Immature natural killer cell (primary cell): Measurements from ENCODE around the gene FAM222A. TPM values are rescaled to one million over a fixed set of nuclear protein-coding genes. Genes with fewer than 3 reads are reported as not detected.
A peak's percentile ranks its signal among the peaks of the same experiment; 100 is the strongest.

Experiments used
- DNase-seq, 3 donors: peaks; one replicate each; pipeline ENCODE4 v3.0.0; 2022; ENCODE audit warnings: mixed read lengths in 1 of 3
- H3K27ac Mint-ChIP-seq, 6 donors: one replicate each; pipeline ENCODE4 v1.8.0; 2020; ENCODE audit warnings: mixed read lengths in 6 of 6, mild to moderate bottlenecking in 5 of 6, inconsistent platforms in 4 of 6, moderate library complexity in 3 of 6
- H3K27me3 Mint-ChIP-seq, 3 donors: one replicate each; pipeline ENCODE4 v1.8.0; 2020 to 2021; ENCODE audit warnings: low read depth in 3 of 3, mild to moderate bottlenecking in 3 of 3, mixed read lengths in 3 of 3, moderate library complexity in 3 of 3, inconsistent platforms in 1 of 3
- H3K36me3 Mint-ChIP-seq, 3 donors: one replicate each; pipeline ENCODE4 v1.8.0; 2020; ENCODE audit warnings: mixed read lengths in 3 of 3, inconsistent platforms in 2 of 3, mild to moderate bottlenecking in 2 of 3
- H3K4me1 Mint-ChIP-seq, 2 donors: one replicate each; pipeline ENCODE4 v1.8.0; 2020; ENCODE audit warnings: inconsistent platforms in 2 of 2, mild to moderate bottlenecking in 2 of 2, mixed read lengths in 2 of 2, moderate library complexity in 1 of 2
- H3K4me3 Mint-ChIP-seq, 5 donors: one replicate each; pipeline ENCODE4 v1.8.0; 2020; ENCODE audit warnings: mild to moderate bottlenecking in 5 of 5, mixed read lengths in 5 of 5, inconsistent platforms in 3 of 5, moderate library complexity in 3 of 5
- H3K9me3 Mint-ChIP-seq, 6 donors: one replicate each; pipeline ENCODE4 v1.8.0; 2020; ENCODE audit warnings: mild to moderate bottlenecking in 6 of 6, mixed read lengths in 6 of 6, inconsistent platforms in 4 of 6, moderate library complexity in 3 of 6
- polyA plus RNA-seq, 3 donors: library from polyadenylated mRNA; unstranded; fragments of 300-500 nt; fragmentation: Illumina TruSeq; gene quantifications; one replicate each; pipeline ENCODE4 v1.2.3, GENCODE V29; 2021

The FAM222A gene
- polyA plus RNA-seq = under 1 TPM in 2 of 3 donors, not detected in 1; 0.20 to 0.49 TPM

- no peak within 1 kb of the TSS for H3K27ac Mint-ChIP-seq
- peaks cover 0 to 1% of the 10 kb centered on the region in 2 donors for H3K4me1 Mint-ChIP-seq
- no peaks in the 10 kb centered on the region for H3K36me3 Mint-ChIP-seq
- DNase-seq = peak; percentile 98 to 99 (median 98)
- H3K27me3 Mint-ChIP-seq = peaks cover 9 to 18% (median 9%) of the 10 kb centered on the region in 3 donors
- H3K4me3 Mint-ChIP-seq = peak within 1 kb of the TSS; percentile 56 to 78 (median 60)
- no peaks in the 10 kb centered on the region for H3K9me3 Mint-ChIP-seq
Measured at GRCh38 chr12:109713187-109714070, at the start of gene FAM222A. TSS of gene FAM222A (plus strand) at chr12:109713825. CDS start at chr12:109744147, 30,322 bp downstream.

GRCh38 chr12:109664402-109664801 is 49.2 kb upstream of the FAM222A start:
- H3K4me1 Mint-ChIP-seq = no peaks in the 10 kb centered on the region
- H3K4me3 Mint-ChIP-seq = no peak overlapping the region
- H3K9me3 Mint-ChIP-seq = no peaks in the 10 kb centered on the region
- H3K27me3 Mint-ChIP-seq = peaks cover 0 to 4% (median 3%) of the 10 kb centered on the region in 3 donors
- no peaks in the 10 kb centered on the region for H3K36me3 Mint-ChIP-seq
- no peak for DNase-seq
- H3K27ac Mint-ChIP-seq = no peak overlapping the region

- Mint-ChIP-seq H3K4me3 (no peak overlapping the region), H3K27me3 (peaks cover 0 to 5% (median 4%) of the 10 kb centered on the region in 3 donors), H3K36me3 (no peaks in the 10 kb centered on the region), H3K9me3 (no peaks in the 10 kb centered on the region), H3K27ac (no peak overlapping the region), H3K4me1 (no peaks in the 10 kb centered on the region)
- no peak for DNase-seq
Measured at GRCh38 chr12:109666068-109666467, 47.6 kb upstream of the FAM222A start.

GRCh38 chr12:109670731-109671130 is 42.9 kb upstream of the FAM222A start:
- Mint-ChIP-seq H3K9me3 (no peaks in the 10 kb centered on the region), H3K36me3 (no peaks in the 10 kb centered on the region), H3K27me3 (peaks cover 3 to 5% (median 5%) of the 10 kb centered on the region in 3 donors), H3K4me1 (no peaks in the 10 kb centered on the region), H3K27ac (no peak overlapping the region), H3K4me3 (no peak overlapping the region)
- DNase-seq = no peak

- DNase-seq = no peak
- Mint-ChIP-seq H3K9me3 (no peaks in the 10 kb centered on the region), H3K4me3 (no peak overlapping the region), H3K4me1 (no peaks in the 10 kb centered on the region), H3K27me3 (peaks cover 5% of the 10 kb centered on the region in 3 donors), H3K36me3 (no peaks in the 10 kb centered on the region), H3K27ac (no peak overlapping the region)
Measured at GRCh38 chr12:109671502-109671901, 42.1 kb upstream of the FAM222A start.

GRCh38 chr12:109673379-109673778 is 40.2 kb upstream of the FAM222A start:
- H3K27me3 Mint-ChIP-seq = peaks cover 1 to 5% (median 2%) of the 10 kb centered on the region in 3 donors
- DNase-seq = no peak
- no peaks in the 10 kb centered on the region for H3K4me1 Mint-ChIP-seq
- H3K36me3 Mint-ChIP-seq = no peaks in the 10 kb centered on the region
- no peaks in the 10 kb centered on the region for H3K9me3 Mint-ChIP-seq
- no peak overlapping the region for H3K4me3 Mint-ChIP-seq
- no peak overlapping the region for H3K27ac Mint-ChIP-seq

- Mint-ChIP-seq H3K9me3 (no peaks in the 10 kb centered on the region), H3K4me3 (no peak overlapping the region), H3K4me1 (no peaks in the 10 kb centered on the region), H3K27me3 (peaks cover 1 to 5% (median 2%) of the 10 kb centered on the region in 3 donors), H3K27ac (no peak overlapping the region), H3K36me3 (no peaks in the 10 kb centered on the region)
- DNase-seq = no peak
Measured at GRCh38 chr12:109673884-109674283, 39.7 kb upstream of the FAM222A start.

GRCh38 chr12:109675411-109675810 is 38.2 kb upstream of the FAM222A start:
- Mint-ChIP-seq H3K4me1 (no peaks in the 10 kb centered on the region), H3K27me3 (peaks cover 0 to 6% (median 1%) of the 10 kb centered on the region in 3 donors), H3K4me3 (no peak overlapping the region), H3K36me3 (no peaks in the 10 kb centered on the region), H3K27ac (no peak overlapping the region), H3K9me3 (no peaks in the 10 kb centered on the region)
- no peak for DNase-seq

GRCh38 chr12:109677279-109677691 is 36.3 kb upstream of the FAM222A start:
- no peaks in the 10 kb centered on the region for H3K4me1 Mint-ChIP-seq
- peaks cover 0 to 5% (median 1%) of the 10 kb centered on the region in 3 donors for H3K27me3 Mint-ChIP-seq
- no peaks in the 10 kb centered on the region for H3K36me3 Mint-ChIP-seq
- no peaks in the 10 kb centered on the region for H3K9me3 Mint-ChIP-seq
- no peak overlapping the region for H3K4me3 Mint-ChIP-seq
- no peak for DNase-seq
- H3K27ac Mint-ChIP-seq = no peak overlapping the region

- Mint-ChIP-seq H3K27ac (no peak overlapping the region), H3K27me3 (peaks cover 0 to 5% (median 0%) of the 10 kb centered on the region in 3 donors), H3K4me1 (no peaks in the 10 kb centered on the region), H3K4me3 (no peak overlapping the region), H3K36me3 (no peaks in the 10 kb centered on the region), H3K9me3 (peaks cover 0 to 1% (median 0%) of the 10 kb centered on the region in 6 donors)
- no peak for DNase-seq
Measured at GRCh38 chr12:109678719-109679118, 34.9 kb upstream of the FAM222A start.

GRCh38 chr12:109679501-109680263 is 33.9 kb upstream of the FAM222A start:
- H3K27ac Mint-ChIP-seq = no peak overlapping the region

GRCh38 chr12:109680264-109681005 is 33.2 kb upstream of the FAM222A start:
- peaks cover 0 to 1% (median 0%) of the 10 kb centered on the region in 6 donors for H3K9me3 Mint-ChIP-seq
- no peaks in the 10 kb centered on the region for H3K4me1 Mint-ChIP-seq
- DNase-seq = no peak
- no peak overlapping the region for H3K4me3 Mint-ChIP-seq
- no peak overlapping the region for H3K27ac Mint-ChIP-seq
- no peaks in the 10 kb centered on the region for H3K36me3 Mint-ChIP-seq
- peaks cover 0 to 5% (median 2%) of the 10 kb centered on the region in 3 donors for H3K27me3 Mint-ChIP-seq

More at GRCh38 chr12:109679501-109680263, 33.9 kb upstream of the FAM222A start:
- H3K36me3 Mint-ChIP-seq = no peaks in the 10 kb centered on the region
- H3K9me3 Mint-ChIP-seq = peaks cover 0 to 1% (median 0%) of the 10 kb centered on the region in 6 donors
- no peak for DNase-seq
- H3K27me3 Mint-ChIP-seq = peaks cover 0 to 5% (median 2%) of the 10 kb centered on the region in 3 donors
- no peak overlapping the region for H3K4me3 Mint-ChIP-seq
- H3K4me1 Mint-ChIP-seq = no peaks in the 10 kb centered on the region

GRCh38 chr12:109681986-109682707 is 31.5 kb upstream of the FAM222A start:
- H3K4me1 Mint-ChIP-seq = no peaks in the 10 kb centered on the region
- no peak for DNase-seq
- H3K36me3 Mint-ChIP-seq = no peaks in the 10 kb centered on the region
- H3K27me3 Mint-ChIP-seq = peaks cover 0 to 4% (median 1%) of the 10 kb centered on the region in 3 donors
- peaks cover 0 to 3% (median 0%) of the 10 kb centered on the region in 6 donors for H3K9me3 Mint-ChIP-seq
- H3K27ac Mint-ChIP-seq = no peak overlapping the region
- no peak overlapping the region for H3K4me3 Mint-ChIP-seq
